HG02938 (cell line): Measurements from ENCODE around the gene CHML.

Experiments used
- ATAC-seq: cut with Tn5 transposase; IDR thresholded peaks from one replicate; pipeline ENCODE4 v1.9.1; 2021; ENCODE audit warnings: mild to moderate bottlenecking, moderate library complexity; ENCODE audit not compliant: unreplicated experiment

CHML gene

GRCh38 chr1:241591736-241592135 is 48.4 kb downstream of the CHML start:
- ATAC-seq = no peak

- ATAC-seq = no peak
These were observed 48.9 kb downstream of the CHML start for GRCh38 chr1:241591317-241591716.

DNA sequence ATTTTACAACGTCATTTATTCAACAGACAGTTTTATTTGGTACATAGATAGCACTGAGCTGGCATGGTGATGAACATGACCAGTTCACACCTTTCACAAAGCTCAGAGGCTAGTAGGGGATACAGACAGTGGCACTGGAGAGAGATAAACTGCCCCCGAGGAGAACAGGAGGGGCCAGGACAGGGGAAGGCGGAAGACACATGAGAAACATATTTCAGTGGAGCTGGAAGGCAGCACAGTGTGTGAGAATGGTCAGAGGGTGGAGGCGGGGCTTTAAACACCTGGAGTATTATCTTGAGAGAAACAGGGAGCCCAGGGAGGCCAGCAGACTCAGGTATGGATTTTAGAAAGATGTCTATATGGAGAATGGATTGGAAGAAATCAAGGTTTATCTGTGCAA is 49.5 kb downstream of the CHML start:
- no peak for ATAC-seq
